Measurements from ENCODE around the gene EPHB6.

EPHB6 gene

GRCh38 chr7:142919656-142920055, 64.8 kb downstream of the EPHB6 start:
- TF ChIP-seq TAF1 (IDR thresholded peaks at IDR 0.05; ENCODE audit: low read depth) (no peak), FOXM1 (IDR thresholded peaks at IDR 0.05; ENCODE audit: borderline replicate concordance, low read depth) (no peak), USF1 (IDR thresholded peaks at IDR 0.05) (no peak), NFIC (IDR thresholded peaks at IDR 0.05) (no peak), REST (IDR thresholded peaks at IDR 0.05; ENCODE audit: low read depth) (no peak), ZBTB7A (IDR thresholded peaks at IDR 0.05; ENCODE audit: low read depth) (no peak), EP300 (IDR thresholded peaks at IDR 0.05; ENCODE audit: borderline replicate concordance) (no peak), CEBPB (IDR thresholded peaks at IDR 0.05) (no peak), TEAD4 (IDR thresholded peaks at IDR 0.05) (no peak), YY1 (IDR thresholded peaks at IDR 0.05; ENCODE audit: low read depth) (no peak), CREB1 (IDR thresholded peaks at IDR 0.05; ENCODE audit: low read depth) (no peak), MAX (IDR thresholded peaks at IDR 0.05) (no peak), EGR1 (IDR thresholded peaks at IDR 0.05) (no peak), RAD21 (IDR thresholded peaks at IDR 0.05; ENCODE audit: low read depth) (no peak), TCF12 (IDR thresholded peaks at IDR 0.05; ENCODE audit: low read depth) (no peak)
